CD4-positive, alpha-beta T cell treated with Interleukin-4 for 4 hours (primary cell): Measurements from ENCODE around the gene CMPK2.
A peak's percentile ranks its signal among the peaks of the same experiment; 100 is the strongest.
"Not testable (repeated sequence)": the region's sequence is repeated elsewhere in the genome, so short reads cannot be mapped to it uniquely, and the experiment has no call there.

Experiments
- DNase-seq: peaks from one replicate; pipeline ENCODE4 v3.0.0-alpha.2; 2020

The CMPK2 gene

DNA sequence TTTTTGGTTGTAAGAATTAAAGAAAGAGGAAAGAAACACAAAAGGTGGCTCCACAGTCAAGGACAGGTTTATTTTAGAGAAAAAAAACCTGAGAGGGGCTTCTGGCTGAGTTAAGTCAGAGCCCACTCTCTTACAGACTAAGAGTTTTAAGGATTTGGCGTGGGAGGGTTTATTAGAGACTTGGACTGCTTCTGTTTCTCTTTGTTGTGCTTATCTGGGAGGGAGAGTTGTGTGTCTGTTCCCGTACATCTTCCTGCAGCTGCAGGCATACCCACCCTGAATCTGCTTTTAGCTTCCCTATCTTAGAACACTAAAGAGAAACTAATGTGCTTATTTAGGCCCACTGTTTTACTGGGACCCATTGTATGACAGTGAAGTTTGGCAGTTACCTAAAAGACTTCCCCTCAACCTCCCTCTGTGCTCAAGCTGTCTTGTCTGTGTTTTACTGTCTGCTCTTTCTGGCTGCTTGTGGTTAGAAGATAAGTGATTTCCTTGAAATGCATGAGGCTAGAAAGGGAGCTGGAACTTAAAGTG, 14.6 kb upstream of the CMPK2 start:
- DNase-seq: peak; percentile 51

DNA sequence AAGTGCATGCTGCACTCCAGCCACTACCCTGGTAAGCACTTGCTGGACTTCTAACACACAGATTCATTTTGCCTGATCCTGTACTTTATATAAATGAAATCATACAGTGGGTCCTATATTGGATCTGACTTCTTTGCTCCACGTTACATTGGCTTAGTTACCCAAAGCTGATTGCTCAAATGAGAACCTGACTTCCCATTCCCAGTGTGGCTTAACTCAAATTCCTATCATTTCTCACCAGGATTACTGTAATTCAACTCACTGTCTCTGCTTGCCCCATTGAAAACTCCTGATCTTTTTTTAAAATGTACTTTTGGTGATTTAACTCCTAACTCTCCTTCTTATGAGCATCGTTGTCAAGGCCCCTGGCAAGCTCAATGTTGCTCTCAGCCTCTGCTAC, 13.3 kb upstream of the CMPK2 start:
- no peak for DNase-seq

DNA sequence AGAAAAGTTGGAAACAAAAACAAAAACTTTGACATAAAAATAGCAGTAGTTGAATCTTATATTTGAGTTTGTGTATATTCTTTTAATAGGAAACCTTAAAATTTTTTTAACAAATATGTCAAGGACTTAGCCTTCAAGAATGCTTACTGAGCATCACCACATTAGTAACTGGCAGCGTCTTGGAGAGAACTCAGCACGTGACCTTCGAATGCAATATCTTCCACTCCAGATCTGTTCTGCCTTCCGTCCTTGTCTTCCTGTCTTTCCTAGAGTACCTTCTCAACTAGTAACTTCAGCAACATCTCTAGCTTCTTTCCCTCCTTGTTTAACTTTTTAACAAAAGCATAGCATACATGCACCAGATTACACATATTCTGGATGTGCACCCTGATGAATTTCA, 12.8 kb upstream of the CMPK2 start:
- no peak for DNase-seq

DNA sequence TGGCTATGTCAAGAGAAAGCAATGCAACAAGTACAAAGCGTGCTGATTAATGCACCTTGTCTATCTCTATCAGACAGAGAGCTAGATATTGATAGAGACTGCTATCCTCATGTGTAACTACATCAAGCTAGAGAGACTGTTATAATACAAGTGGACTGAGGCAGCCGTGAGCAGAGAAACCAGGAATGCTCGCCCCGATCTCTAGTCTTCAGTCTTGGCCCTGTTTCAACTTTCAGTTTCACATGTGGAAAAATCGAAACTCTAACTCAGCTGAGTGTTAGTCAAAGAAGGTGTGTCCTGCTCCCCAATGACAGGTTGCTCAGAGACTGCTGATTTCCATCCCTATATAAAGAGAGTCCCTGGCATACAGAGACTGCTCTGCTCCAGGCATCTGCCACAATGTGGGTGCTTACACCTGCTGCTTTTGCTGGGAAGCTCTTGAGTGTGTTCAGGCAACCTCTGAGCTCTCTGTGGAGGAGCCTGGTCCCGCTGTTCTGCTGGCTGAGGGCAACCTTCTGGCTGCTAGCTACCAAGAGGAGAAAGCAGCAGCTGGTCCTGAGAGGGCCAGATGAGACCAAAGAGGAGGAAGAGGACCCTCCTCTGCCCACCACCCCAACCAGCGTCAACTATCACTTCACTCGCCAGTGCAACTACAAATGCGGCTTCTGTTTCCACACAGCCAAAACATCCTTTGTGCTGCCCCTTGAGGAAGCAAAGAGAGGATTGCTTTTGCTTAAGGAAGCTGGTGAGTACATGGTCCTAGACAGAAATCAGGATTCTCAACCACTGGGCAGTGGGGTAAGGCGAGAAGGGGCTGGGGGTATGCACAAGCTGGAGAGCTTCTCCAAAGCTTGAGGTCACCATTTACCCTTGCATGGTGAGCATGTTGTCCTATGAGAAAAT, 11.9 kb upstream of the CMPK2 start, which contains the start of gene RSAD2:
RSAD2 (plus strand) TSS at position 376 of the 903 bp plus-strand sequence; CDS start at position 400, 24 bp downstream.
- DNase-seq: peak; percentile 67

DNA sequence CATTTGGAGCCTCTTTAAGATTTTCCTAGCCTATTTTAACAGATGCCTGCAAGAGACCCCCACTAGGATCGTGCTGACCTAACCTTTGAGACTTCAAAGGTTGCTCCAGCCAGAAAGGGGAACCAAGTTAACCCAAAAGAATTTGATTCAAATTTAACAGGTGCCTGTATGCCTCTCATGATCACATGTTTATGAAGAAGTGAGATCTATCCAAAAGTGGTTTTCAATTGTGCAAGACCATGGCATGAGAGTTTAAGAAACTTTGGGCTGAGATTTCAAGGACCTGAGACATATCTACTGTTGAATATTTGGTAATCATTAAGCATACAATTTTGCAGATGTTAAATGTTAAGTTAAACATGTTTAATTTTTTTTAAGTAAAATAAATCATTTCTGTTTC, 10.6 kb upstream of the CMPK2 start:
- DNase-seq: no peak

DNA sequence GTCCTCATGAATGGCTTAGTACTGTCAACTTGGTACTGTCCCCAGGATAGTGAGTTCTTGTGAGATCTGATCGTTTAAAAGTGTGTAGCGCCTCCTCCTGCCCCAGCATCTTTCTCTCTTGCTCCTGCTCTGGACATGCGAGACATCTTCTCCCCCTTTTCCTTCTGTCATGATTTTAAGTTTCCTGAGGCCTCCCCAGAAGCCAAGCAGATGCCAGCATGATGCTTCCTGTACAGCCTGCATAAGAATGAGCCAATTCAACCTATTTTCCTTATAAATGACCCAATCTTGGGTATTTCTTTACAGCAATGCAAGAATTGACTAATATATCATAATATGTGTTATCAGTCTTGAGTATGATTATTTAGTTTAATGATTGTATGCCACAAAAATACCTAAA, 8.3 kb upstream of the CMPK2 start:
- no peak for DNase-seq

DNA sequence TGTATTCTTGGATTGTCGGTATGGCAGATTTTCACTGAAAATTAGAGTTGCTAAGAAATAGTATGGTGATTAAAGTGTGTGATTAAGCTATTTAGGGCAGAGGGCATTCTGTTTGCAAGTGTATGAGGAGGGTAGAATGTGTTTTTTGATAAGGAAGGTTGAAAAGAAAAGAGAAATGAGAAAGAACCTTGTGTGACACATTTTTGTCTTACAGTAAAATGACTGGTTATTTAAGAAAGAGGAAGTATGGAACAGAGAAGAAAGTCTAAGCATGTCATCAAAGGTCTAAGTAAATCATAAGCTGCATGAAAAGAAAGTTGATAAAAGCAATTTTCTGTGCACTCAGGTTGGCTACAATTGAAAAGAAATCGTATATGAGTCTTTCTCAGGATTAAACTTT, 6.7 kb upstream of the CMPK2 start:
- DNase-seq: no peak

DNA sequence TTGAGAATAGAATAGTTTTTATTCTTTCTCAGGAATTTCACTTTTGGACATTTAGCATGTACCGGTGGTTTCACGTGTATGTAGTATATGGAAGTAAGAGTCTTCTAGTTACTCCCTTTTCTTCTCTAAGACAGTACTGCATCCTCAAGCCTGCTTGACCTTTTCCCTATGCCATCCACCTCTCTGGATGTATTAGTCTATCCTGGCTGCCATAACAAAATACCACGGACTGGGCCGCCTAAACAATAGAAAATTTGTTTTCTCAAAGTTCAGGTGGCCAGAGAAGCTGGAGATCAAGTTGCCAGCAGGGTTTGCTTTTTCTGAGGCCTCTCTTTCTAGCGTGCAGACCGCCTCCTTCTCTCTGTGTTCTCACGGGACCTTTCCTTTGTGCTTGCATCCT, 1.3 kb upstream of the CMPK2 start:
- DNase-seq: no peak

DNA sequence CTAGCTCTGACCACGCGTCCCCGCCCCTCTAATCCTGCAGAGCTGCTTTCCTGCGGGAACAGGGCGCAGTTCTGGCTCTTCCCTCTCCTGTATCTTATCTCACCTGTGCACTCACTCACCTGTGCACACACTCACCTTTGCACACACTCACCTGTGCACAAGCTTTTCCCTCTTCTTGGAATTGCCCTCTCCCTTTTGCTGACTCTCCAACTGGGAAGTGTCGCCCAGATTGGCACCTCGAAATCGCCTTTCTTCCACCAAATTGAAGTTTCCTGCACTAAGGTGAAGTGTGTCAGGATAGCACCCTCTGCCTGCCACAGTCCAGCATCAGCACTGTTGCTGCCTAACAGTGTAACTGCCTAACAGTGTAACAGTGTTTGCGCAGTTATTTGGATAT, 566 bp upstream of the CMPK2 start:
- peak; percentile 53 for DNase-seq

DNA sequence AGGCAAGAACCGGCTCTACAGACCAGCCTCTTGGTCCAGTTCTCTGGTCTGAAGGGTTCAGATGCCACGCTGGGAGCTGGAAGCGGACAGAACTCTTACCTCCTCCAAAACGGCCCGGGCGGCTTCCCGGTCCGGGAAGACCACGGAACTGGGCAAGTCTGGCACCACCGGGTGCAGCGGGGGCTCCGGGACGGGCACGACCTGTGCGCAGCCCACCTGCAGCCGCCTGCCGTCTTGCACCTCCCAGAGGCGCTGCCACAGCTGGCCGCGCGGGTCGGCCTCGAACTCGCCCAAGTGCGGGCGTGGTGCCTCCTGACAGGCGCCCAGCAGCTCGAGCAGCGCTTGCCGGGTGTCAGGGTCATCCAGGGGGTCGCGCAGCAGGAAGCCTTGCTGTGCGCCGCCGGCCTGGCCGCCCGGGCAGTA, 773 bp downstream of the CMPK2 start:
- peak; percentile 8 for DNase-seq

DNA sequence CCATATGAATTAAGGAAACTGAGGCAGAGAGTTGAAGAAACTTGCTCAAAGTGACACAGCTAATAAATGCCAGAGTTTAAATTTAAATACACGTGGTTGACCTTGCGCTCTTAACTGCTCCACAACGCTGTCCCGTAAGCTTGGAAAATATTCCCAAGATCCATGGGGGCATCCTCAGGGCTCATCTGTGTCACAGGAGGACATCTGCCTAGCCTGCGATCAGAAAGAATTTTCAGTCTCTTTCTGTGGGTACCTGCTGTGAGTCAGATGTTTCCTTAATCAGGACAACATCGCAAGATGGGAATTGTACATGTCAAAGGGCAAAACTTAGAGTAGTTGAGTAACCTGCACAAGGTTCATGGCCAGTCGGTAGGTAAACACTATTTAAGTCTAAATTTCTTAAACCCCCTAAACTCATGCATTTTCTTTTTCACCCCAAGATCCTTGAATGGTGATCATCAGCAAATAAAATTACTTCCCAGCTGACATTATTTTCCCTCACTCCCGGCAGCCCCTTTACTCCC, 1.4 kb downstream of the CMPK2 start:
- no peak for DNase-seq

DNA sequence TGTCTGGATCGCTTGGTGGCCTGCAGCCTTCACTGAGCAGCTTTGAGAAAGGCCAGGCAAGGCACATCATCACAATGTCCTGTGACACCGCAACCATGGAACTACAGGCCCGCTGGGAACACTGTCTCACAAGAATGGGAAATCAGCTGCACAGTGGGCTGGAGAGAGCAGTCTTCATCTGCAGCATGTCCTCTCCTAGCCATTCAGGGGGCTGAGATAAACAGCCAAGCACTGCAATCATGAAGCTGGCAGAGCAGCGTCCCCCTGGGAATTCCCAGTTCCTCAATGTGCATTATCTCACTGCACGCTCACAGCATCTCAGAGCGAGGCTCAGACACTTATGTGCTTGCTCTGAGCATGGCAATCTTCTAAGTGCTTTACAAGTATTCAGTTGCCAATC, 1.9 kb downstream of the CMPK2 start:
- DNase-seq: no peak

DNA sequence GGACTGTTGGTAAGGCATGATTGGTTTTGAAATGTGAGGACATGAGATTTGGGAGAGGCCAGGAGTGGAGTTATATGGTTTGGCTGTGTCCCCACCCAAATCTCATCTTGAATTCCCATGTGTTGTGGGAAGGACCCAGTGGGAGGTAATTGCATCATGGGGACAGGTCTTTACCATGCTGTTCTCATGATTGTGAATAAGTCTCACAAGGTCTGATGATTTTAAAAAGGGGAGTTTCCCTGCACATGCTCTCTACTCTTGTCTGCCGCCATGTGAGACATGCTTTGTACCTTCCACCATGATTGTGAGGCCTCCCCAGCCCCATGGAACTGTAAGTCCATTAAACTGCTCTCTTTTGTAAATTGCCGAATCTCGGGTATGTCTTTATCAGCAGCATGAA, 5.4 kb downstream of the CMPK2 start:
- no peak for DNase-seq

DNA sequence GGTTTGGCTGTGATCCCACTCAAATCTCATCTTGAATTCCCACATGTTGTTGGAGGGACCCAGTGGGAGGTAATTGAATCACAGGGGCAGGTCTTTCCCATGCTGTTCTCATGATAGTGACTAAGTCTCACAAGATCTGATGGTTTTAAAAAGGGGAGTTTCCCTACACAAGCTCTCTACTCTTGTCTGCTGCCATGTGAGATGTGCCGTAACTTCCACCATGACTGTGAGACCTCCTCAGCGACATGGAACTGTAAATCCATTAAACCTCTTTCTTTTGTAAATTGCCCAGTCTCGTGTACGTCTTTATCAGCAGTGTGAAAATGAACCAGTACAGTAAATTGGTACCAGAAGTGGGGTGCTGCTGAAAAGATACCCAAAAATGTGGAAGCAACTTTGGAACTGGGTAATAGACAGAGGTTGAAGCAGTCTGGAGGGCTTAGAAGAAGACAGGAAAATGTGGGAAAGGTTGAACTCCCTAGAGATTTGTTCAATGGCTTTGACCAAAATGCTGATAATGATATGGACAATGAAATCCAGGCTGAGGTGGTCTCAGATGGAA, 7.2 kb downstream of the CMPK2 start:
- DNase-seq: not testable (repeated sequence)

DNA sequence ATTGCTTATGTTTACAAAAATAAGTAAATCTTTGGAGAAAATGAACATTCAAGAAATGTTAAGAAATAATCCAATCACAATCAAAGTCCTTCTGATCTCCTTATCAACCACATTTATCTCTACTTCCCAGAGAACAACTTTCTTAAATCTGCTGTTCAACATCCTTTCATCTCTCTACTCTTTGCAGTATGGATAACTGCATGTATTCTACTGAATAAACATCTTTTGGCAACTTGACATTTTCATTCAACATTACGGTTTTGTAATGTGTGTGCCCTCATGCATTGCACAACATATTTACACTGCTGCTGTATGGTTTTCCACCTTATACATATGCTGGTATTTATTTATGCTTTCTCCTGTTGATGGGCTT, 9.2 kb downstream of the CMPK2 start:
- DNase-seq: no peak

DNA sequence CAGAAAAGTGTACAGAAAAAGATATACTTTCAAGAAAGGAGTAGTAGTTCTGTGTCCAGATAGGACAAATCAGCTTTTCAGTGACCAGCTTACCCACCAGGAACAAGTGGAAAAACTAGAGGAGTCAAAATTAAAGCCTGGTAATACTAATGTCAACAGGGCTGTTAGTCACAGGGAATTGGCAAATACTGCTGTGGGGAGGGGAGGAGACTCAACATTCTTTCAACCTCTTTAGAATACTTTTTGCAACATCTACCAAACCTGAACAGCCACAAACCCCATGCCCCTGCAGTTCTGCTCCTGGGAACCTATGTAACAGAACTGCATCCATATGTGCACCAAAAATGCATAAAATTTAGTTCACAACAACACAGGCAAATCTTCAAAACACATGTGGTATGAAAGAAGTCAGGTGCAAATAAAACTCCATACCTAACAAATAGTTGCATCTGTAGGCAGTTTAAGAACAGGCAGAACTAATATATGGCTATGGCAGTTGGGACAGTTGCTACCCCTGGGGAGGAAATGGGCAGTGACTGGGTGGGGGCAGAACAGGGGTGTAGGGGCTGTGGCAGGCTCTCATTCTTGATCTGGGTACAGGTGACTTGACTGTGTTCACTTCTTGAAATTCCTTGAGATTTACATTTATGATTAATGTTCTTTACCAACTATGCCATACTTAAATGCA, 9.7 kb downstream of the CMPK2 start:
- DNase-seq: no peak

DNA sequence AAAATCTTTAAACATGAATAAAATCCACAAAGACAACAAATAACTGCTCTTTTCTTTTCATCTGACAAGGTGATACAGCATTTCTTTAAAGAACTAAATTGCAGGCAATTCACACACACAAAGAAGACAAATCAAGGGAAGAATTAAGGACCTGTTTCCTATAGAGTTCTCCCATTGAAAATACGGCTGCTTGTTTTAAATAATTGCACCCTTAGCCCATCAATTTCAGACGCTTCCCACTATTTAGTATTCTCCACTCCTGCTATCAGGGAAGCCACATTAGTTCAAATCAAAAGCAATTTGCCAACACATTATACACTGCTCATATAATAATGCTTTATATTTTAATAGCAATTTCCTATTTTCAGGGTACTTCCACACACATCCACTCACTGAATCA, 11.3 kb downstream of the CMPK2 start:
- DNase-seq: no peak

DNA sequence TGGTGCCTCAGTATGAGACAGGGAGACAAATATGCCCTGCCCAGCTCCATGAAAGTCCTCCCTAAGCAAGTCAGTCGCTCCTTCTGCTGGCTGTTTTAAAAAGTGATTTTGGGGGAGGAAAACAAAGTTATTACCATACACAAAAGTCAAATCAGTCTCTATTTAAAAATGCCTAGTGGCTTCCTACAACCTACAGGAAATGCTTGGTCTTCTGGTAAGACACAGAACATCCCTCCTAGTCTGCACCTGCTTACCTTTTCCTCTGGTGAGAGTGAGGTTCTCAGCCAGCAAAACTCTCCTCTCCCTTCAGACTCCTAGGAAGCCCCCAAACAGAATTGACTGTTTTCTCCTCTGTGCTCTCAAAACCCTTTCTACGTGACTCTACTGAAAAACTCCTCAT, 13.5 kb downstream of the CMPK2 start:
- DNase-seq: no peak

DNA sequence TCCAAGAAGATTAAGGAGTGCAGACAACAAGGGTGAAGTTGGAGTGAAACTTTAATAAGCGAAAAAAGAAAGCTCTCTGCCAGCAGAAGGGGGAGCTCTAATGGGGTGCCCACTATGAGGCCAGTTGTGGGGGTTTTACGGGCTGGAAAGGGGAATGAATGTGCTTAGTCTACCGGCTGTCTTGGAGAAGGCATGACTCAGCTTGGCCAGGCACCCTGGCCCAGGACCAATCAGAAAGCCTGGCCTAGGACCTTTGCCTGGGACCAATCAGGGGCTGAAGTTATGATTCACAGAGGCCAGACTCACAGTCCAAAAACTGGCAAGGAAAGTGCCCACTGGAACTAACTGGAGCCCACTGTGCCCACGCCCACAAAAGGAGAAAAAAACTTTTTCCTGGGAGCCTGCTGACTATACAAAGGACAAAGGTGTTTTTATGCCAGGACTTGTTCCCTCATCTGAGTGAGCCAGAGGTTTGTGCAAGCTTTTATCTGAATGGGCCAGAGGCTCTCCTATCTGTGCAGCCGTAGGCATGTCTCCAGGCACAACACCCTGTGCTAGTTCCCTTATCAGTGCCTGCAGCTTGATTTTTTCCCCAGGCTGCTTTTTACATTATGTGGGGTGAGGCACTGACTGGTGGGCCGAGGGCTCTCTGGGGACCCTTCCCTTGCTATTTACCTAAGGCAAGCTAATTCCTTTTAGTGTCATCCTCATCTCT, 18.6 kb downstream of the CMPK2 start:
- DNase-seq: no peak

DNA sequence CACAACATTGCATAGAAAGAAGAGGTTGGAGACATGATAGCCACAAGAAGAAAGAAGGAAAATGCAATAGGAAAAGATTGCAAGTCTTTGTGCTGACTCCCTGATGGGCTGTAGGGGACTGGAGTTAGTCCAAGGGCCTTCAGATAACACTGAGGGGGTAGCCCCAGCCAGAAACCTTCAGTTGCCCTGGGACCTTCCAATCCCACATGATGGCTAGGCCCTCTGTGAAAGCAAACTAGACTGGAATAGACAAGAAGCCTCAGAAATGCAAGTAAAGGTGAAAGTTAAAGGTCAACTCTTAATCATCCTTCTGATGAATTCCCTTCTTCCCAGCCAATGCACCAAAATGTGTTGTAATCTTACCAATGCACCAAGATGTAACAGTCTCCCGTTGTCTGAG, 19.2 kb downstream of the CMPK2 start:
- no peak for DNase-seq

DNA sequence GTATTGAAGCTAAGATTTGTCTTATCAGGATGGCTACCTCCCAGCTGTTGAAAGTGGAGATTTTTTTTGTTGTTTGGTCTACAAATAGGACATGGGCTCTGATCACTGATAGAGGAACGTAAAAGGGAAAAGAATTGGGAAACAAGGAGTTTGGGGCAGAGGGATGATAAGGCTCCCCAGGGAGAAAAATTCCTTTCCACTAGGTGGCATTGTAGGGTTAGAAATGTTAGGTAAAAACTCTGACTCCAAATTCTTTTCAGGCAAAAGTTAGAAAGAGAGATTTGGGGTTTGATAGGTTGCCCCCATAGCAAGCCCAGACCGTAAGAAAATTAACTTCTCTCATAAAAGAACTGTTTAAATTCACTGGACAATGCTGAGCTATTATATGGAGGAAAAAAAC, 19.8 kb downstream of the CMPK2 start:
- DNase-seq: no peak

DNA sequence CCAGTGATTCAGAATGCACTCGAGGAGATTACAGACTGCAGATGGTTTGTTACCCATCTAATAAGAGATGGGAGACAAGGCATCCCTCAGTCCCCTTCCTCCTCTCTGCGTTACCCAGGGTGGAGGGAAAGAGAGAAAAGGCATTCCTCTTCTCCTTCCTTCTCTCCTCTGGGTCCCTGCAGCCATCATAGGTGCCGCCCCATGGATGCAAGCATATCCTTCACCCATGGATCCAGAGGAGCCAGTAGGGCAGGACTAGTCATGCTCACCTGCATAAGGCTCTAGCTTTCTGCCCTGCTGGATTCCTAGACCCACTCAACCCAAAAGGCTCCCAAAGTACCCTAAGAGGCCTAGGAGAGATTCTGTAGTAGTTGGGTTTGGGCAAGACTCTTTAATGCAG, 20.4 kb downstream of the CMPK2 start:
- no peak for DNase-seq
